GDM1 (cell line): ENCODE data around the gene NAALADL2.
"Not testable (repeated sequence)": the region's sequence is repeated elsewhere in the genome, so short reads cannot be mapped to it uniquely, and the experiment has no call there.

Experiments
- DNase-seq: peaks from one replicate; lab custom pipeline; 2025; lab: John Stamatoyannopoulos, UW

Gene NAALADL2

DNA sequence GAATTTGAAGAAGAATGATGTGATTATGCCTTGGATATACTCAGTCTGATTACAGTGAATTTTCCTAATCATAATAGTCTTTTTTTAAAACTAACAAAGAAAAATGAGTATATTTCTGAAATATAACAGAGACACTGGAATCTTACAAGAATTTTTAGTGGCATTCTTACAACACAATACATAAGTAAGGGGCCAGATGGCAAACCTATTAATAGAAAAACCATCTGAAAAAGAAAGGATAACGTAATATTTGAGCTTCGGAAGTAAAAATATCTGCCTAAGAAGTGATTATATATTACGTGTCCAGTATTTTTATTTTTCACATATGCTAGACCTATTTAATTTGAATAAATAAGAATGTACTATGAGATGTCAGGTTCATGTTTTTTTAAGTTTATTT lies 452.8 kb downstream of the NAALADL2 start:
- DNase-seq: no peak

DNA sequence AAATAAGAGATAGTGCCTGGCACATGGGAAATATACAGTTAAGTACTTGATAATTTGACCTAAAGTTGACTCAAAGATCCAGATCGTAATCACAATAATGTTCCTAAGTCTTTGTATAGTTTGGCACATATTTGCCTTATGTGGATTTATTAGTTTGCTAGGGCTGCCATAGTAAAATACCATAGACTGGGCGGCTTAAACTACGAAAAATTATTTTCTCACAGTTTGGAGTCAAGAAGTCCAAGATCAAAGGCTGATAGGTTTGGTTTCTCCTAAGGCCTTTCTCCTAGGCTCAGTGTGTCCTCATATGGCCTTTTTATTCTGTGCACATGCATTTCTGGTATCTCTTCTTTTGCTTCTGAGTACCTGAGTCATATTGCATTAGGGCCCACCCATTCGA lies 453.7 kb downstream of the NAALADL2 start:
- DNase-seq: no peak

DNA sequence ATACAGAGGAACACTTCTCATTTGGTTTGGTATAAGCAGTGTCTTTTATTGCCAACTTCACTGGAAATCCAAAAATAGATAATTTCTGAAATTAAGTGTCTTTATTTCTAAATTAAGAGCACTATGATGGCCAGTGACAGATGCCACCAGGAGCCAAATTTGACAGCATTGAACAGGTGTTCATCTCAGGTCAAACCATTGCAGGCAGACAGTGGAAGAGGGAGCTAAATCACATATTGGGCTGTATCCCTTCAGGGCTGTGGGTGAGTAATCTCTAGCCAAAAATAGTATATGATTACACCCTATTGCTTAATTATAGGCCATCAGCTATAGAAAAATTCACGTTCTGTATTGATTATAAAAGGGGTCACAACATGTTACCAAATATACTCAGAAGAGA lies 457.7 kb downstream of the NAALADL2 start:
- no peak for DNase-seq

DNA sequence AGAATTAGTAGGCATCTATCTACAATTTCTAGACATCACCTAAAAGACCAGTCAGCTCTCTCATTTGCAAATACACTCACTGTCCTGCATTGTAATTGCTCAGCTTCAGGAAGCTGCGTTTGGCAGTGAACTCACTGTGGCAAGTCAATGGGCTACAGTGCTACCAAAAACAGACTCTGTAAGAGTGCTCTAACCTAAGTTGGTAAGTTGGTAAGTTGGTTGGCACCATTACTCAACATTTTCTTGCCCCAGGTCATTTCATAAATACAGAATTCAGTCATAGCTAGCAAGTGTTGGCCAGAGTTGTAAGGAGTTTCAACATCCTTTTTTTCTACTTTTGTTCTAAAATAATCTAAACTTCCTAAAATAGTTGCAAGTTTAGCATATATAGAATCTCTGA lies 466.3 kb downstream of the NAALADL2 start:
- DNase-seq: no peak

DNA sequence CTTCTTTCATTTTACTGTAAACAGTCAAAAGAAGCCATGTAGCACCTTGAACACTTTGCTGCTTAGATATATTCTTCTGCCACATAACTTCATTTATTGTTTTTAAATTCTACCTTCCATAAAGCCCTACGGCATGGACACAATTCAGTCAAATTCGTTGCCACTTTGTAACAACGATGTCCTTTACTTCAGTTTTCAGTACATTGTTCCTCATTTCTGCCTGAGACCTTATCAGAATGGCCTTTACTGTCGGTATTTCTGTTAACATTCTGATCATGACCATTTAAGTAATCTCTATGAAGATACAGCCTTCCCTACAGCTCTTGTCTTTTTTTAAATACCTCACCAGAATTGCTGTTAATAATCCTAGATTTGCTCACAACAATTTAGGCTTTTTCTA lies 466.9 kb downstream of the NAALADL2 start:
- no peak for DNase-seq

DNA sequence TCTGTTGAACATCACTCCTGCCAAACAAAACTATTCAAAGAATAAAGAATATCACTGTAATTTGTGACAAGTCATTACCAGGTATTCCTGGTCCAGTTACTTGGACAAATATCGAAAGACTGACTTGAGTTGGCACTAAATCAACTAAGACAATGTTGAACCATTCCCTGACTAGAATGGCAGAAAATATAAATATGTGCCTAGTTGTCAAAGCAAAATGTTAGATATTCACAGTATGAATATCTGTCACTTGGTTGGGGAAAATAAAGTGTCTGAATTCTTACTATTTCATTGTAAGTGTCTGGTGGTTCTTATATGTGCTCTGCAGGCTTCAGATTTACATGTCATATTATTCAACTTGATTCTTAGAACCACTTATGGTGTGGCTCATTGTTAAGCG lies 470.2 kb downstream of the NAALADL2 start:
- DNase-seq: no peak

DNA sequence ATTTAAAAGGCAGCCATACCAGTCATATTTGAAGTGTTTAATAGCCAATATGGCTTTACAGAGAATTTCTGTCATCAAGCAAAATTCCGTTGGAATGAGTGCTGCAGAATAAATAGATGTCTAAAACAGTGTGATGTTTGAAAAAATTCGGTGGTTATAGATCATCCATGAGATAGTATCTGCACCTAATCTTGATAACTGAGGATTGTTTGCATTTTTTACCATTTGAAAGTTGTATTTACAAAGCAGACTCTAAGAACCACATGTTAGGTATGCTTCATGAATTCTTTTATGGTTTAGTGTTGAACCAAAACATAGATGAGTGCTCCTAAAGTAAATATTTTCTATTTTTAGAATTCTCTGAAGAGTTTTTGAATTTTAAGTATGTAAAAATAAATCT lies 476.1 kb downstream of the NAALADL2 start:
- no peak for DNase-seq

DNA sequence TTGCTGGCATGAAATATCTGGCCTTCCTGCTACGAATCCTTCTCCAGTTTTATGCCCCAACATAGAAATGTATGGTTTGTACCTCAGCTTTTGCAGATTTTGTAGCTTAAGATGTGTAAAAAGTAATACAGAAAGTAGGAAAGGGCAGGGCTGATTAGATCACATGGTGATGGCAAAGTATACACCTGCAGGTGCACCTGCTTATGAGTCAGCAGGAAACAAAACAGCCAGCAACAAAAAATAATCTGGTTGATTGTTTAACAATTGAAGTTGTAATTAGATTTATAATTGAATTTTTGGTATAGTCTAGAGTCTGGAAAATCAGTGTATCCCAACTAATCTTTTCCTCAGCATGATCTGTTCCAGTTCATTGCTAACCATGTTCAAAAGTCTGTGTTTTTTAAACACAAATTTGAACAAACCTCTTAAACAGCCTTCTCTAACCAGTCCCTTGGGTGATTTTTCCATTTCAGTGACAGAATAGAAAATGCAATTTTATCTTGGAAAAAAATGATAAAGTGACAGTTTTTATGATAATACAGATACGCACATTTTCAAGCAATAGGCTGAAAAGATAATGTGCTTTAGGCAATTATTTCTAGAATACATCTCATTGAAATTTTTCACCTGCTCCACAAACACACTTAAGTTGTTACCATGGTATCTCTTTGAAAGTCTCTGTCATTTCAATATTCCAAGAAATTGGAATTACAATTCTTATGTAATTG lies 477.4 kb downstream of the NAALADL2 start:
- DNase-seq: no peak

DNA sequence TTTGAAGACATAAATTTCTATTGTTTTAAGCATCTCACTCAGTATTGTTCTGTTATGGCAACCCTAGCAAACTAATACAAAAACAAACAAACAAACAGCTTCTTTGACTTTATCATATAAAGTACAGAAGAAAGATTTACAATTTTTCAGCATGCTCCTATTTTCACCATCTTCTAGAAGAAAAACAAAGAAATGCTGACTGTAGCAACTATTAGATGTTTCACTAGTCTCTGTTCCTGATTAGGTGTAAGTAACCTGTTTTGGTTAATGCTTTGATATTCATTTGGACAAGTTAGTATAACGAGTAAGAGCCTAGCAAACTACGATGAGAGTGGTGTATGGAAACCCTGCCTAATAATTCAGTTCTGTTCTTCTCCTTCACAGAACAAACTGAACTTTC lies 478.5 kb downstream of the NAALADL2 start:
- no peak for DNase-seq

DNA sequence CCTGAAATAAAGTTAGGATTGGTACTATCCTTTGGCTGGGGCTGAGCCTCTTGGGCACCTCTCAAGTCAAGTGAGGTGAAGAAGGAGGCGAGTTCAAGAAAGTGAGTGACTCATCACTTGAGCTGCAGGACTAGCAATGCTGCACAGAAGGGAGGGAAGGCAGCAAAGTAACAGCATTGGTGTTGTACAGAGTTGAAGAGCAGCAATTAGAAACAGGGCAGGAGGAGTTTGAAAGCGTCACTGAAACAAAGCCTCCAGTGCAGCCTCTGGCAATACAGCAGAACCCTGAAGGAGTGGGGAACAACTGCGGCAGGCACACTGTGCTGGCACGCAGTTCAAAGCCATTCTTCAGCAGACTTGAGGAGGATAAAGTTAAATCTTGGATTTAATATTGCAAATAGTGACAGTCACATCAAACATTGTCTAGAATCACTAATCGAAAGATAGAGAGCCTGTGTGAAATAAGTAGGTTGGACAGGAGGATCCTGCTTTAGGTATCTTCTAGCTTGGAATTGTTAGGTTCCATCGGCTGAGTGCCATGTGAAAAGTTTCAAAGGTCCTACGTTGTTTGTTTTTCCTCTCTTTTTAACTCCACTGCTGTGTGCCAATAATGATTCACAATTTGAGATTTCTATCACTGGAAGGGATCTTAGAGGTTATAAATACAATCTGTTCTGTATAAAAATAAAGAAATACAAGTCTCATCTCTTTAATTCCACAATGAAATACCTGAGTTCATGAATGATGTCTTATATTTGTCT lies 479.8 kb downstream of the NAALADL2 start:
- no peak for DNase-seq

DNA sequence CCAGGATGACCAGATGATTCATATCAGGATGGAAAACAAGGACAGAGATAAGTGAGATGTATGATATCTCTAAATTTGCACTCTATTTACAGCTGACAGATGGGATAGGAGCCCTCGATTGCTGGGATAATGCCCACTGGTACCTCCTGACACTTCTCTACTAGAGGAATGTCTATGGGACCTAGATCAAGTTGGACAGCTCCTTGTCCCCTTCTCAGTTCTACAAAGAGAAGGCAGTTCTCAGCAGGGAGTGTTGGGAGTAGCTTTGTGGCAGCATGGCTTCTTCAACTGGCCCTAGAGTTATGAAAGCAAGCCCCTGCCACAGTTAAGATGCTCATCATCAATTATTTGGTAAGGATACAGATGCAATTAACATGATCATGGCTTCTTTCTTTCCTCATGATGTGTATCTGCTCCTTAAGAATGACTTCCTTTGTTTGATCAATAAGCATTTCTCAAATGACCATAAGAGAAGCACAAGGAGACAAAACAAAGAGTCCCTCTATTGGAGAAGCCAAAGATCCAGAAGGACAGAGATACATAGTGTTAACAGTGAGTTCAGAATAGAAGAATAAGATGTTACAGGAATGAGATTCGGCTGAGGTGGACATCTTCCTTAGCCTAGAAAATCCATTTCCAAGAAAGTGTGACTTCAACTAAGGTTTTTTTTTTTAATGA lies 481.3 kb downstream of the NAALADL2 start:
- no peak for DNase-seq

DNA sequence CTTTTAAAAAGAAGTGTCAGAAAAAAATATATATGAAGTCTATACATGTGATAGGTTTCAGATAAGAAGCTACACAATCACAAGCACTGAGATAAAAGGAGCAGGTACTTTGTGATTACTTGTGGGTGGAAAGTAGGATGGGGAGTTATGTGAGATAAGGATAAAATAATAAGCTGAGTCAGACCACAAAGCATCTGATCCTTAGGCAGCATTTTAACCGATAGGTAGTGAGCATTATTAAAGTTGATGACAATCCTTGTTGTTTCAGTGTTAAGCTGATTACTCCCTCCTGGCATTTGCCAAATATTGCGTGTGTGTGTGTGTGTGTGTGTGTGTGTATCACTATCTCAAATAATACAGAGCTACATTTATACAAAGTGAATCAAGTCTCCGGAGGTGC lies 483.1 kb downstream of the NAALADL2 start:
- no peak for DNase-seq

DNA sequence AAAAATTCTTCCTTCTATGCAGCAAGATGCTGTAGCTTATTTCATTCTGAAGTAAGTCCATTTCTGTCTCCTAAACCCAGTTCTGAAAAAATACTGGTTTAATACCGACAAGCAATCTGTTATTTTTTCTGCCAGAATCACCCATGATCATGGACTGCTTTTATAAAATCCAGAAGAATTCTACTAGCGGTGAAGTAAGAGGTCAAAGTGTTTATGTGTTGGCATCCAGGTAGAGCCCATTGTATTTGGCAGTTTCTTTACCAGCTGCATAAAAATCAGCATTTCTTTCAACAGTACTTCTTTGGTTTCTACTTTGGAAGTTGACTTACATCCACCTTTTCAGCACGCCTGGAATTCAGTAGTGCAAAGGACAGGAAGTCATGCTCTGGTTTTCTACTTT lies 484.8 kb downstream of the NAALADL2 start:
- no peak for DNase-seq

DNA sequence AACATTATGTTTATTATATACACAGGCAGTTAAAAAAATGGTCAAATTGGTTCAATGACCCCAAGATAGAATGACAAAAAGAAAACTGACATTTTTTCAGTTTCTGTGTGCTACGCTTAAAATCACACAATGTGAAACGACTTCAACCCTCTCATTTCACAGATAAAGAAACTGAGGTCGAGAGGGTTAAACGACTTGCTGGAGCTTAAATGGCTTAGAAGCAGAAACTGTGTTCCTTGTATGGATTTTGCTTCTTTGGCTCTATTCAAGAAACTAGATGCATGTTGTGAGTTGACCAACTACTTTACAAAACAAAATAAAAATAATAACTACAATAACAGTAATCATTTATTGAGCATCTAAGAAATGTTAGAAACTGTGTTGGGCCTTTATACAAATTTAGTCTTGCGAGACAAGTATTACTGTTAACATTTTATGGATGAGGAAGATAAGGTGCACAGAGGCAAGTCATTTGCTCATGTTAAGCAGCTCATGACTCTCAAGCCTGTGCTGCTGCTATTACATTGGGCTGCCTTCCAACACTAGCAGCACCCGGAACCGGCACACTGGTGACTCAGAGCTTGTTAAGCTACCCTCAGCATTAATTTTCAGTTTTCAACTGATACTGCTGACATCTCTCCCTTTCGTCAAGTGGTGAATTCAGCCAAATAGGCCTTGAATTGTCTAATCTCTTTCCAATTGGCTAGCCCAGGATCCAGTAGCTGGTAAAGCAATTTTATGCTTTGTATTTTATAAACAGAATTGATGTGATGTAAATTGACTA lies 487.6 kb downstream of the NAALADL2 start:
- no peak for DNase-seq

DNA sequence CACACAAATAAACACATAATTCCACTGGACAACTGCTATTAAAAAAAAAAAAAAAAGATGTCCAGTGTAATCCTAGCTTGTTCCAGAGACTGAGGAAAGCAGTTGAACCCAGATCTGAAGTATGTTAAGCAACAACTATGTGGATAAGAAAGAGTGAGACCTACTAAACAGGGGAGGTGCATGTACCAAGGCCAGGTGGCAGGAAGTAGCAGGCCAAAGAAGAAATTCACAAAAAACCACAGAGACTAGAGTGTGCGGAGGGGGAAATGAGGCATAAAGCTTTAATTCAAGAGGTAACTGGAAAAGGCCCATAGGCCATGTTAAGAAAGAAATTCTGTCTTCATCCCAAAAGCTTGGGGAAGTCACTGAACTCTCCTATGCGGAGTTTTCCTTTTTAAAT lies 490.0 kb downstream of the NAALADL2 start:
- no peak for DNase-seq

DNA sequence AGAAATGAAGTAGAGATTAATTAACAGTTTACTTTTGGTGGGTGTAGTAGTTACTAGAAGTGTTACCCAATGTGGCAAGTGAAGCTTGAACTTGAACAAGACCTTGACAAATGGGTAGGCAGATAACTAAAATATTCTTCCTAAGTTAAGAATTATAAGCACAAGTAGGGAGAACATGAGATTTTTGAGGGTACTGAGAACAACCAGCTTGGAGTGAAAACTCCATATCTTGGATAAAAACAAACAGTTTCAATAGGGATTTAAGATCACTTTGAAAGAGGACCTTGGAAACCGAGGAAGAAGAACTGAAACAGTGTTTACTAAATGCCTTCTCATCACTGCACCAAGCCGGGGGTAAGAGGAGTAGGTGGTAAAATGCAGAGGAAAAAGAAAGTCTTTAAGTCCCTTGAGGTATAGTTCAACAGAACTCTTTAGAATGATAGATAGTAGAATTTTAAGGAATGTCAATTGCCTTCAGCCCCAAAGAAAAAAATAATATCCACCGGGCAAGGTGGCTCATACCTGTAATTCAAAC lies 496.7 kb downstream of the NAALADL2 start:
- DNase-seq: no peak

DNA sequence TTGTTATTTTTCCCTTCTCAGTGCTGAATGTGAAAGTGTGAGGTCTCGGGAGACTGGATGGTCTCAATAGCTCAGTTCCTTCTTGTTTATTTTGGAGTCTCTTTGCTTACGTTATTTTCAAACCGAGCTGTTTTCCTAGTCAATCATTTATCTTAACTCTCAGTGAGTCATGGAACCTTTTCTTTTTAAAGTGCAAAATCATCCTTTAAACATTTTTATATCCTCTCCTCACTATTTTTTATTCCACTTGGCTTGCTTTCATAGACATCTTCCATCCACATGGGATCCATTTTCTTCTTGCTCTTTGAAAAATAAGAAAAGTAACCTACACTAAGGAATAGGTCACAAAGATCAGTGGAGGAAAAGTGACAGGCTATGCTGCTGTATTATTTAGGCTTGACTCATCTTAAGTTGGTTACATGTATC lies 497.8 kb downstream of the NAALADL2 start:
- no peak for DNase-seq

DNA sequence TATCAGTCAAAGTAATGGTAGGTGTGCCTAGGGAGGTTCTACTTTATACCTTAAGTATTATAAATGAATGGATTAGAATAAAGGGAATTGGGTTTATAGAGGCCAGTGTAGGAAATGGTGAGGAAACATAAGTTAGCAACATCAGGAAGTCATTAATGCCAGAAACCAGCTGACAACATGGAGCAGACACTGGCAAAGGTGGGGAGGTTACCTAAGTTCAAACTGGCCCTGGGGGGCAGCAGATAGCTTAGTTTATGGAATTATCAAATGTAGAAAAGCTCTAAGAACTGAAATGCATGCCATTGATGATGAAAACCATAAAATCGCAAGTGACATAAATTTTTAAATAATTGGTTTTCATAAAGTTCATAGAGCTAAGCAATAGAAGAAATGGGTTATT lies 498.6 kb downstream of the NAALADL2 start:
- no peak for DNase-seq

DNA sequence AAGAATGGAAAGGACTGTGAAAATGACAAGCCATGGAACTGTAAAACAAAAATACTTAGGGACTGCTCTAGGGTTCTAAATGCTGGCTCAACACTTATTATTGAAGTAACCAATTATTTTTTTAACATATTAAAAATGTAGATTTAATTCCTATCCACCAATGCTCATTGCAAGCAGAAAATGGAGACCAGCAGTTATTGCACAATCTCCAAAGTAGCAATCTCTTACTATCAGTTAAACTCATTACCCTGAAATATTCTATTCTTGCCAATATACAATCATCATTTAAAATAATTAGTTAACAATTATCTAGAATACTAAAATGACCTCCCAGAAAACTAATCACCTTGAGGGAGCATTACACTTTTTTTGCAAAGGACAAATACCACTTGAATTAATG lies 499.8 kb downstream of the NAALADL2 start:
- no peak for DNase-seq

DNA sequence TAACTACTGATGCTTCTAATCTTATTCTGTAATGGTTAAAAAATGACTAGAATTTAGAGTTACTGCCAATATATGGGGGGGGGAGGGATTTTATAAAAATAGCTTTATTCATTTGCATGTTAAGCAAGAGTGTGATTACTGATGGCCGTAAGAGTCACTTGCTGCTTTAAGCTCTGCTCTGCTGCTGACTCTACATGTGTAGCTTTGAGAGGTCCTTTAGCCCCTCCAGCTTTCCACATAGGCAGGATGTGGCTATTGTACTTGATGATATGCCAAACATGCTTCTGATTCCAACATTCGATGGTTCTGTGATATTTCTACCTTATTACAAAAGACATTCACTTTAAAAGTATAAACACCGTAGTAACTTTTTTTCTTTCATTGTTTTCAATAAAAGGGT lies 511.3 kb downstream of the NAALADL2 start:
- DNase-seq: not testable (repeated sequence)

DNA sequence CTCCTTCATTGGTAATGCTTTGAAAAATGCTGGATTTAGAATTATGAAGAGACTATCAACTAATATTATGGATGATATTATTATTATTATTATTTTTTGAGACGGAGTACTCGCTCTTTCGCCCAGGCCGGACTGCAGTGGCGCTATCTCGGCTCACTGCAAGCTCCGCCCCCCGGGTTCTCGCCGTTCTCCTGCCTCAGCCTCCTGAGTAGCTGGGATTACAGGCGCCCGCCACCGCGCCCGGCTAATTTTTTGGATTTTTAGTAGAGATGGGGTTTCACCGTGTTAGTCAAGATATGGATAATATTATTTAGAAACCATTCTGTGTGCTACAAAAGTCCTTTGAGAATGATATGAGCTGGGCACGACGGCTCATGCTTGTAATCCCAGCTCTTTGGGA lies 512.1 kb downstream of the NAALADL2 start:
- not testable (repeated sequence) for DNase-seq

DNA sequence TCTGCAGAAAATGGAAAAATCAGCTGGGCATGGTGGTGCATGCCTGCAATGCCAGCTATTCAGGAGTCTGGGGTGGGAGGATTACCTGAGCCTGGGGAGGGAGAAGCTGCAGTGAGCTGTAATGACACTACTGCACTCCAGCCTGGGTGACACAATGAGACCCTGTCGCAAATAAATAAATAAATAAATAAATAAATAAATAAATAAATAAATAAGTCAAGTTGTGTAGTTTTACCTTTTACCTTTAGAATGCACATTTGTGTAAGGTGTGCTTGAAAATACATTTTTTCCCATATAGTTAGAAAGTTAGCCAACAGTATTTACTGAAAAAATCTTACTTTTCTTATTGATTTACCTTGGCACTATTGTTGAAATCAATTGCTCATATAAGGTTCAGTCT lies 515.6 kb downstream of the NAALADL2 start:
- no peak for DNase-seq
